ENCODE measurements around the gene EVI2B. TPM values are rescaled to one million over a fixed set of nuclear protein-coding genes. Genes with fewer than 3 reads are reported as not detected.
"Not testable (repeated sequence)": the region's sequence is repeated elsewhere in the genome, so short reads cannot be mapped to it uniquely, and the experiment has no call there.

EVI2B gene
- total RNA-seq, 1 donor from 2014 or later, result 13.0 TPM

- DNase-seq (ENCODE audit: low spot score), result no peak
Measured at GRCh38 chr17:31269578-31269983, 44.3 kb downstream of the EVI2B start.

- no peak for DNase-seq (ENCODE audit: low spot score)
Measured at GRCh38 chr17:31269036-31269577, 44.7 kb downstream of the EVI2B start.

GRCh38 chr17:31266042-31266441 is 47.8 kb downstream of the EVI2B start:
- no peak for DNase-seq (ENCODE audit: low spot score)

GRCh38 chr17:31262923-31263322 is 50.9 kb downstream of the EVI2B start:
- not testable (repeated sequence) for DNase-seq (ENCODE audit: low spot score)

- DNase-seq (ENCODE audit: low spot score), result no peak
Measured at GRCh38 chr17:31261601-31262000, 52.3 kb downstream of the EVI2B start.

- DNase-seq (ENCODE audit: low spot score), result no peak
Measured at GRCh38 chr17:31260151-31260550, 53.7 kb downstream of the EVI2B start.

- no peak for DNase-seq (ENCODE audit: low spot score)
Measured at GRCh38 chr17:31256936-31257335, 56.9 kb downstream of the EVI2B start.

- DNase-seq (ENCODE audit: low spot score), result no peak
Measured at GRCh38 chr17:31254654-31255053, 59.2 kb downstream of the EVI2B start.

Other genes with a start within 250 kb of the EVI2B start
- 50.8 TPM for gene NF1, start 219.1 kb downstream of the EVI2B start, total RNA-seq
- 2.3 TPM for gene OMG, start 16.8 kb downstream of the EVI2B start, total RNA-seq
- gene EVI2A, start 7.6 kb upstream of the EVI2B start, total RNA-seq, result 10.9 TPM
- gene RAB11FIP4, start 77.6 kb upstream of the EVI2B start, total RNA-seq, result 37.6 TPM

All from mucosa of gallbladder (tissue), 1 donor.